ENCODE measurements around the gene WNT3A.

- TF ChIP-seq CTCF (conservative IDR thresholded peaks at IDR 0.05; ENCODE audit: low read depth, low read length), result no peak
- no peak for TF ChIP-seq EZH2 (IDR thresholded peaks at IDR 0.05; ENCODE audit: low read length, unreplicated experiment)
Observed at GRCh38 chr1:228006786-228007048, at the start of gene WNT3A.

Measured in PC-3 (cell line).